B cell (primary cell): ENCODE results near the gene ADRB2. TPM values are rescaled to one million over a fixed set of nuclear protein-coding genes. Genes with fewer than 3 reads are reported as not detected.

Source experiments
- ATAC-seq: fragments of 200-7000 bp; cut with Tn5 transposase; one replicate; pipeline ENCODE4 v1.10.0; 2021; ENCODE audit warnings: low read depth, mild to moderate bottlenecking, moderate number of reproducible peaks, moderate library complexity
- CTCF ChIA-PET: fragments of 350-600 bp; sonication (Branson Sonifier 250); formaldehyde crosslinking; loops from one replicate; lab custom pipeline; 2021; ENCODE audit warnings: antibody characterized with exemption, inconsistent platforms; lab: Charles Lee
- POLR2A ChIA-PET: fragments of 350-600 bp; sonication (Branson Sonifier 250); formaldehyde crosslinking; loops from one replicate; lab custom pipeline; 2021; ENCODE audit warnings: antibody characterized with exemption; lab: Charles Lee
- DNase-seq: peaks from one replicate; pipeline ENCODE4 v3.0.0; 2013
- H2AFZ ChIP-seq: 2 replicates; pipeline ENCODE4 v1.6.1; 2012; ENCODE audit warnings: mild to moderate bottlenecking, low read depth, low read length; ENCODE audit not compliant: insufficient read depth, poor library complexity, severe bottlenecking
- H3K27ac ChIP-seq, 2 donors: 1 replicate in 1 of 2; 2 replicates in 1 of 2; pipeline ENCODE4 v1.5.1; 2012 to 2013; ENCODE audit warnings: low read length in 2 of 2, mild to moderate bottlenecking in 2 of 2, moderate library complexity in 1 of 2
- H3K27me3 ChIP-seq, 4 experiments: fragments of 200-600 bp in 1 of 4; sonication (generic) in 1 of 4; replicated peaks in 1 of 4; 1 replicate in 2 of 4; 2 replicates in 2 of 4; pipeline versions ENCODE4 v1.6.1 to v1.7.0; 2013 to 2016; ENCODE audit warnings: low read length in 3 of 4, mild to moderate bottlenecking in 2 of 4, mixed read lengths in 1 of 4, moderate library complexity in 1 of 4; ENCODE audit not compliant: insufficient read depth in 4 of 4, control insufficient read depth in 3 of 4; ENCODE audit errors: control extremely low read depth in 1 of 4
- H3K36me3 ChIP-seq, 2 experiments: replicated peaks in 1 of 2; 1 replicate in 1 of 2; 2 replicates in 1 of 2; pipeline versions ENCODE4 v1.6.1 to v1.7.1; 2013; ENCODE audit warnings: low read length in 1 of 2; ENCODE audit not compliant: insufficient read depth in 2 of 2, control insufficient read depth in 1 of 2; ENCODE audit errors: control extremely low read depth in 1 of 2, extremely low read depth in 1 of 2
- H3K4me1 ChIP-seq, 2 donors: fragments of 200-600 bp in 1 of 2; sonication (generic) in 1 of 2; 1 replicate in 1 of 2; 2 replicates in 1 of 2; pipeline versions ENCODE4 v1.5.1 to v1.6.1; 2013 to 2017; ENCODE audit warnings: low read length in 2 of 2; ENCODE audit not compliant: control insufficient read depth in 2 of 2, insufficient read depth in 2 of 2
- H3K4me2 ChIP-seq: replicated peaks from 2 replicates; pipeline ENCODE3; 2012; ENCODE audit warnings: mild to moderate bottlenecking, low read depth, low read length; ENCODE audit not compliant: poor library complexity, severe bottlenecking
- H3K4me3 ChIP-seq, 5 experiments: fragments of 200-600 bp in 1 of 5; sonication (generic) in 1 of 5; 1 replicate in 3 of 5; 2 replicates in 2 of 5; pipeline versions ENCODE4 v1.5.1 to v1.7.0; 2011 to 2016; ENCODE audit warnings: low read length in 4 of 5, mild to moderate bottlenecking in 4 of 5, low read depth in 2 of 5, control low read depth in 1 of 5, moderate library complexity in 1 of 5; ENCODE audit not compliant: insufficient read depth in 1 of 5; ENCODE audit errors: control extremely low read depth in 1 of 5, extremely low read depth in 1 of 5
- H3K79me2 ChIP-seq: fragments of 200-600 bp; sonication (generic); one replicate; pipeline ENCODE4 v1.6.0; 2016; ENCODE audit warnings: low read length; ENCODE audit not compliant: control insufficient read depth, insufficient read depth
- H3K9ac ChIP-seq: fragments of 200-600 bp; sonication (generic); 2 replicates; pipeline ENCODE4 v1.6.1; 2017; ENCODE audit warnings: mild to moderate bottlenecking, low read length, moderate library complexity
- H3K9me3 ChIP-seq, 3 donors: one replicate each; pipeline versions ENCODE4 v1.6.1 to v1.7.1; 2013; ENCODE audit warnings: low read length in 2 of 3; ENCODE audit not compliant: control insufficient read depth in 2 of 3, insufficient read depth in 1 of 3; ENCODE audit errors: control extremely low read depth in 1 of 3
- H4K20me1 ChIP-seq: 2 replicates; pipeline ENCODE4 v1.6.0; 2012; ENCODE audit warnings: mild to moderate bottlenecking, low read length; ENCODE audit not compliant: insufficient read depth, control insufficient read depth, poor library complexity, severe bottlenecking
- H3K27ac Mint-ChIP-seq: one replicate; pipeline ENCODE4 v1.8.0; 2021; ENCODE audit warnings: mixed read lengths
- H3K27me3 Mint-ChIP-seq: one replicate; pipeline ENCODE4 v1.8.0; 2021; ENCODE audit warnings: mixed read lengths
- H3K4me1 Mint-ChIP-seq: one replicate; pipeline ENCODE4 v1.8.0; 2021; ENCODE audit warnings: mixed read lengths
- H3K4me3 Mint-ChIP-seq: one replicate; pipeline ENCODE4 v1.8.0; 2021; ENCODE audit warnings: mixed read lengths
- H3K9me3 Mint-ChIP-seq: one replicate; pipeline ENCODE4 v1.8.0; 2022; ENCODE audit warnings: mixed read lengths; ENCODE audit not compliant: insufficient read depth
- CTCF ChIP-seq: fragments of 200-600 bp; IDR thresholded peaks from one replicate; pipeline ENCODE4 v1.8.0; 2022; ENCODE audit warnings: antibody characterized with exemption, mild to moderate bottlenecking
- EZH2 ChIP-seq: IDR thresholded peaks from 2 replicates; pipeline ENCODE4 v1.6.1; 2012; ENCODE audit warnings: borderline replicate concordance, low read depth, mild to moderate bottlenecking, moderate library complexity, low read length; ENCODE audit not compliant: insufficient read depth, poor library complexity, severe bottlenecking
- WGBS: methylation state at CpG from one replicate; pipeline ENCODE4 v1.1.5; 2013; ENCODE audit warnings: missing lambda C conversion rate; ENCODE audit not compliant: insufficient coverage; 5-methylcytosine and 5-hydroxymethylcytosine counted together
- intact Hi-C: fragments of 100-400 bp; cut with micrococcal nuclease; formaldehyde crosslinking; loops from one replicate; pipeline ENCODE4 v1.10.0; 2022
- polyA plus RNA-seq: library from polyadenylated mRNA; depleted of rRNA; stranded (reverse); fragments of >200 nt; gene quantifications from 2 replicates; pipeline ENCODE4 v1.2.3, GENCODE V29; 2012
- total RNA-seq, 2 donors: library from RNA; stranded (reverse); fragments of 120-200 nt in 1 of 2; gene quantifications; 1 replicate in 1 of 2; 2 replicates in 1 of 2; pipeline versions ENCODE4 v1.2.3 to v1.2.4, GENCODE V29; 2013 to 2022

ADRB2 gene
- total and polyA plus RNA-seq, 2 donors (not counting 1 experiment from before 2014, with no cell fraction given): 6.0 to 12.4 TPM

DNA sequence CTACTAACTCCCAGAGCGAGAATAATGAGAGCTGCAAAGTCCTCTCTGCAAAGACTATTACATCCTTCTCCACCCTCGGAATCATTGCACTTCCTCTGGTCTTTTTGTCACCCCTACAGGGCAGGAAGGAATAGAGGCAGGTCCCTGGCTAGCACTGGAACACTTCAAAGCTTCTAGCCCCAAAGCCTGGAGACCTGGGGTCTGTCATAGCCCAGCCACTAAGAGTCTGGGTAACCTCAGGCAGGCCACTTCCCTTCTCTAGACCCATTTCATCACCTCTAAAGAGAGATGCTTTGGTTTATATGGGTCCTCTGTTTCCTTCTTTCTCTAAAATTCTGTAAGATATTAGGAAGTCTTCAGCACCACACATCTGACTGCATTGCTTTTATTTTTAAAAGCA lies 6.7 kb downstream of the ADRB2 start:
- POLR2A ChIA-PET: no interaction called here
- H3K27ac Mint-ChIP-seq: peak overlapping the region; percentile 98

More for the DNA sequence above, 6.7 kb downstream of the ADRB2 start:
- intact Hi-C loops: loop anchor here (10.0 kb wide), 1 partner anchor 512 kb away; the partner anchor contains the start of gene GRPEL2
- no peak overlapping the region for H3K4me3 ChIP-seq
- ATAC-seq (no peak), DNase-seq (no peak)
- no peaks in the 10 kb centered on the region for H4K20me1 ChIP-seq
- CTCF ChIA-PET: interaction anchor here (1.7 to 6.2 kb wide), 5 partner anchors 12 to 124 kb away, joined by 3 to 54 read pairs (median 27); no protein-coding TSS in a partner anchor
- H3K79me2 ChIP-seq: peaks cover 60% of the 10 kb centered on the region
- peaks cover 0 to 1% (median 0%) of the 10 kb centered on the region in 3 donors for H3K9me3 ChIP-seq
- TF ChIP-seq CTCF: no peak
- TF ChIP-seq EZH2: no peak
- Mint-ChIP-seq H3K9me3 (no peaks in the 10 kb centered on the region), H3K27me3 (no peaks in the 10 kb centered on the region), H3K4me3 (peak overlapping the region; percentile 66), H3K4me1 (peaks cover 92% of the 10 kb centered on the region)
- H2AFZ ChIP-seq: no peak overlapping the region
- H3K4me1 ChIP-seq: peaks cover 93 to 98% of the 10 kb centered on the region in 2 donors
- H3K27ac ChIP-seq: peak overlapping the region; percentile 77 to 78
- 38% methylated on average over 1 of the region's 2 CpGs for WGBS
- no peaks in the 10 kb centered on the region for H3K36me3 ChIP-seq
- peak overlapping the region; percentile 94 for H3K4me2 ChIP-seq
- H3K27me3 ChIP-seq: no peaks in the 10 kb centered on the region
- peak overlapping the region; percentile 52 for H3K9ac ChIP-seq
